GM18507 (cell line): Measurements from ENCODE around the gene ADARB2.

Experiments used
- DNase-seq: peaks from one replicate; pipeline ENCODE4 v3.0.0; 2011; ENCODE audit warnings: low read depth; ENCODE audit not compliant: insufficient read length; ENCODE audit errors: extremely low spot score
- FAIRE-seq: peaks from 2 replicates; lab custom pipeline; 2011; peaks lifted over from hg19 to GRCh38; lab: Jason Lieb, UNC

The ADARB2 gene

DNA sequence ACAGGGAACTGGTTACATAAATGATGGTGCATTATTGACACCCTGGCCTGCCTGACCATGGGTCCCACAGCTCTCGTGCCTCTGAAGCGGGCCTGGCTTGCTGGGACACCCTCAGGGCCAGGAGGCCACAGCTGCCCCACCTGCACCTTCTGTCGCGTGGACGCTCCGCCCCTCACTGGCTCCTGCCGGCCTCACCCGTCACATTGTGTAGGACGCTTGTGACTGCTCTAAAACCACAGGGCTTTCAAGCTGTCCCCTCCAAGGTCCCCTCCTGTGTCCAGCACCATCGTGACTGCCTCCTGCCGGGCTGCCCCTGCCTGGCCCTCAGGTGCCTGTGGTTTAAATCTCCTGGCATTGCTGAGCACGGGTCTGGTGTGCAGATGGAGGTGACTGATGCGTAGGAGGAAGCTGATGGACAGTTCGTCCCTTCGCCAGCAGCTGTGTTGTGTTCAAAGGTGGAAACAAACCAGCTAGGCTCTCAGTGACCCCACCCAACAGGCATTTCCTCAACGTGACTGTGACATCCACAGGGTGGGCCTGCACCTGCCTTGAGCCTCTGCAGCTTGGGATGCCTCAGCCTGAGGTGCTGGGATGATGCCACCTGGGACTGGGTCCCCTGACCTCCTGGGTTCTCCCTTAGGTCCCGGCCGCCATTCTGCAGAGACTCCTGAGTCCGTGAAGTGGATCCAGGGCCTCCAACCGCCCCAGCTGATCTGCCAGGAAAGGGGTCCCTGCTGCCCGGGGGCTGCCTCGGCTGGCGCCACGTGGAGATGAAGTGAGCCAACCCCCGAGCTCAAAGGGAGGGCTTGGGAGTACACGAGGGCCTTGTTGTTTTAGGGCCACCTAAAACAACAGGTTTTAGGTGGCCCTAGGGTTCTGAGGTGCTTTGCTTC, 532.6 kb downstream of the ADARB2 start:
- no peak for FAIRE-seq

DNA sequence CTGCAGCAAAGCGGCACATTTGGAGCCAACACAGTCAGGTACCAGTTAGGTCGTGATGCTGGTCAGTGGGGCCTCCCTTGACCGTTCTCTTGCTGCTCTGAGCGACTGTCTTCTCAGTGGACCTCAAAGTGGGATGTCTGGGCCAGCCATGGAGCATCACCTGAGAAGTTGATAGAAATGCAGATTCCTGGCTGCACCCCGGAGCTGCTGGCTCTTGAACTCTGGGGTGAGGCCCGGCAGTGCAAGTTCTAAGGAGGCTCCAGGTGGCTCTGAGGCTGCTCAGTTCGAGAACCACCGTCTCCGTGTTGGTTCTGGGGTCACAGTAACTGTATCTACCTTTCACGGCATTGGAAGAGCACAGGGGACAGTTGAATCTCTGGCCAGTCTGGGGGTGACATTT, 533.6 kb downstream of the ADARB2 start:
- DNase-seq (no peak), FAIRE-seq (no peak)

More for the DNA sequence above, 532.6 kb downstream of the ADARB2 start:
- DNase-seq, result no peak

DNA sequence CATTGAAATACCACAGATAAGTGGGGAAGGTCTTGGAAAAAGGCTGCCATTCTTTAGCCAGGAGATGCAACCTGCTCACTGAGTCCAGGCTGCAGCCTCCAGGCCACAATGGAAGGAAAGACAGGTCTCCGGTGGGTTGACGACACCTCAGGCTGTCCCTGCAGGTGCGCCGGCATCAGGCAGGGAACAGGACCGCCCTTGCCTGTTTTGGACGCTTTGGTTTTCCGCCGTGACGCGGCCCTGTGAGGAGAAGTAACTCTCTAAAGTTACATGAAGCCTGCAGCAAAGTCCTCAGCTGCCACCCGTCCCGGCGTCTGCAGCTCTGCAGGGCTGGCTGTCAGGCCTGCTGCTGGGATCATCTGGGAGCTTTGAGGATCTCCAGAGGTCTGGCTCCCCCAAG, 534.1 kb downstream of the ADARB2 start:
- DNase-seq (no peak), FAIRE-seq (no peak)

DNA sequence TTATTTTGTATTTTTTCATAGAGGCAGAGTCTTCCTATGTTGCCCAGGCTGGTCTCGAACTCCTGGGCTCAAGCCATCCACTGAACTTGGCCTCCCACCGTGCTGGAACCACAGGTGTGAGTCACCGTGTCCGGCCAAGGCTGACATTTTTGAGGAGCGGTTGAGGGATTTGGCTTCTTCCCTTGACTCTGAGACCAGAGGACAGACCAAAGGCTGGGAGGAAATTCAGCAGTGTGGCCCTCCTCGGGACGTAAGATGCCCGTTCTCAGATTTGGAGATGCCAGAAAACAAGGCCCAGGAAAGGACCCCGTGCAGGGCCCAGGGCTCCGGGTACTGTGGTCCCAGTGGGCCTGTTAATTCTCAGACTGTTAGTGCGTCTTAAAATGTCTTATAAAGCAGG, 535.0 kb downstream of the ADARB2 start:
- no peak for FAIRE-seq

DNA sequence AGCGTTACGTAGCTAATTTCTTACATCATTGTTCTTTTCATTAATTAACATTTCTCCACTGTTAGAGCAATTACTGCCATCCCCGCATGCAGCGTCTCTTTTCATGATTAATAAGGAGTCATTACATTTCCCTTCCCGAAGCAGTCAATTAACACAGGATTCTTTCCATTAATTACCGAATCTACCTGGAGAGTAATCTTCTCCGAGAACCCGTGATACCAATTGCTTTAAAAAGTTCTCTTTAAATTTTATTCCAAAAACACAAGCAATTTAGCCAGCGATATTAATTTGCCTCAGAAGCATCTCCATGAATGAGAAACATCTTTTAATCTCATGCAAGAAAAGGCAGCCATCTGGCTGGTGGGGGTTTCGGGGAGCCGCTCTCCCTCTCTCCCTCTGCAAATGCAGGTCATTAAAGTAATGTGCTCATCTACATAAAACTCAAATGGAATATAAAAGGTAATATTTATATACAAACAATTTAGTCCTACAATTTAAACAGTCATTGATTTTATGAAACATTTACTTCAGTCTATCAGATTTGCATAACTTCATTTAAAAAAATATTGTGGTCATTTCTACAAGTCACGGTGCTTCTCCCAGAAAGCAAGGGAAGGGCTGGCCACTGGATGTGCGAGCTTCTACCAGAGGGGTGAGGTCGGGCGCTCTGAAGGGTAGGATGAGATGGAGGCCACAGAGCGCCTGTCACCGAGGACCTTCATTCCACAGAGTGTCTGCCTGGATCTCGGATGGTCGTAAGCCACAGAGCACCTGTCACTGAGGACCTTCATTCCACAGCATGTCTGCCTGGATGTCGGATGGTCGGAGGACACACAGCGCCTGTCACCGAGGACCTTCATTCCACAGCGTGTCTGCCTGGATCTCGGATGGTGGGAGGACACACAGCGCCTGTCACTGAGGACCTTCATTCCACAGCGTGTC, 536.2 kb downstream of the ADARB2 start:
- FAIRE-seq (no peak), DNase-seq (no peak)

More for the DNA sequence above, 535.0 kb downstream of the ADARB2 start:
- DNase-seq, result no peak

DNA sequence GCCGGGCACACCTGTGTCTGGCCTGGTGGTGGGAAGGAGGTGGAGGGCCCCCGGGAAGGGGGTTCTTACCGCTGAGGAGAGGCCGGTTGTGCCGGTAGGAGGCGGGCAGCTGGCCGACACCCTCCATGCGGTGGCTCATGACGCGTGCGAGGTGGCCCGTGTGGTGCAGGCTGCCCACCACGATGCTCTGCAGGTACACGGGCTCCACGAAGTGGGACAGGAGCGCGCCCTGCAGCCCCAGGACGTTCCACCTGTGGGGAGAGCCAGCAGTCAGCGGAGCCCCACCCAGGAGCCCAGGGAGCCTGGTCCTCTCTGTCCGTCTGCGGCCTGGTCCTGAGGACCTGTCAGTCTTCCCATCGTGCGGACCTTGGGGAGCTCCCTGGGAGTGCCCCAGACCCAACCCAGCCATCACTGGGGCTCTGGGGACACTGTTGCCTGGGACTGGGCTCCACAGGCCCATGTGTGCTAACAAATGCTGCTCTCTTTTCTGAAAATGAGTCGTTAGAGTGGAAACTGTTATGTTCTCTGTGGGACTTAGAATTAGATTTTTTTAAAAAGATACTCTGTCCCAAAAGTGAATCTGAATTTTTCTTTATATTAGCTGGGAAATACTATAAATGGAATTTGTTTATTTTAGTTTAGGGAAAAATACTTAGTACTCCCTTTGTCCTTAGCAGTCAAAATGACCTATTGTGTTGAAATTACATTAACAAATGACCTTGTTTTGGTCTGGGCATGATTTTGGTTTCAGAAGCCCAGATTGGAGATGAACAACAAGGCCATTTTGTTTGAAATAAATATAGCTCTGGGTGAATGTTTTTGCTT, 537.2 kb downstream of the ADARB2 start:
- no peak for DNase-seq
- no peak for FAIRE-seq

DNA sequence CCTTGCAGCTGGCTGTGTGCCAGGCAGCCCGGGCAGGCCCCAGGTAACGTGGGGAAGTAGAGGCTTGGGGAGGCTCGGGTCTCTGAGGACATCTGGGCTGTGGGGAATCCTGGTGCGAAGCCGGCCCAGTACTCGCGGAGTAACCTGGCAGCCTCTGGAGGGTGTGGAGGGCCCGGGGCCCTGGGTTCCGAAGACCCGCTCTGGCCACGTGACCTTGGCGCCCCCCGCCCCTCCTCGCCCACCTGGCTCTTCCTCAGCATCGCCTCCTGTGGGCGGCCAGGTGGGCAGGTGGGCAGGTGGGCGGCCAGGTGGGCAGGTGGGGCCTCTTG, 538.0 kb downstream of the ADARB2 start:
- DNase-seq, result no peak
- FAIRE-seq, result no peak

DNA sequence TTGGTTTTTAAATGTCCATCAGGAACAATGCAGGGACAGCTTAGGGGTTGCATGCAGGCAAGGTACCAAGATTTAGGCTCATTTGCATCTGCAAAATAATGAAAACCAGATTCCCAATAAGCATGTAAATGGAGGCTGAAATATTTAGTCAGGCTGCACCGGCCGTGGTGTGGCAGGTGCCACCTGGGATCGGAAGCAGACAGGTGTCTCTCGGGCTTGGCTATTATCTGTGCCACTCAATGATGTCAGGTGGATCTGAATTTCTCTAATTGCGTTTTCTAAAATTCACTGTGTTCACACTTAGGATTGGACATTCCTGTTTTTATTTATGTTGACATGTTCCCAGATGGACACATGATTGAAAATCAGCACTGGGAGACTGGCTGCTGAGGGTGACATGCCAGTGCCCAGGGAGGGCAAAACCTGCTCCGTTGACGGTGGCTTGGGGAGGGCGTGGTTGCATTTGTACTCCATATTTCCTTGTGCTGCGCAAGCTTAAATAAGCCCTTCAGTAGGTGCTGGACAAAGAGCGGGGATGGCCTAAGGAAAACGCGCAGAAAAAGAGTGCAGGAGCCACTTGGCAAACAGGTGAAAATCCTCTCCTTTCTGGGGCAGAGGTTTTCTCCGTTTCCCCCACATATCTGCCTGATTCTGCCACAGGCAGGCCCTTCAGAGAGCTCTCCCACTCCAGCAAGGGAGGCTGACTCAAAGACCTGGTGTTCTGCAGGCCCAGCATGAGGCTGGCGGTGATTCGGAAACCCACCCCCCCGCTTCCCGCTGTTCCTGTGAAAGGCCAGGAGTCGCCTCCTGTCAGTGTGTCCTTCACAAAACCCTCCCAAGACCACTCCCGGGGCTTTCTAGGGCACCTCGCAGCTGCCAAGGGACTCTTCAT, 538.6 kb downstream of the ADARB2 start:
- no peak for DNase-seq
- no peak for FAIRE-seq

DNA sequence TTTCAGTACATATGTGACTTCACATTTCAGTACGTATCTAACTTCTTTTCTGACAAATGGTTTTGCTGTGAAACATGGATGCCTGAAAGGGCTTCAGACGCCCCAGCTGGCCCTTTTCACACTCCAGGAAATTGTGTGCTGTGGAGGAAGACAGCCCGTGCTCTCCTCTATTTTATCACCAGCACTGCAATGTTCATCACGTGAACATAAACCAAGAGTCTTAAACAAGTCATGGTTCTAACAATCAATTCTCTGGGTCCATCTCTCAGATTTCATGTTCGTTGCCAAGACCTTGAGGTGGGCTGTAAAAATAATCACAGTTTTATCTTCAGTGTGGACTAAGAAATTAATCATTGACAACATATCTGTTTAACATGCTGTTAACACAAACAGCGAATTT, 539.9 kb downstream of the ADARB2 start:
- FAIRE-seq (no peak), DNase-seq (no peak)

DNA sequence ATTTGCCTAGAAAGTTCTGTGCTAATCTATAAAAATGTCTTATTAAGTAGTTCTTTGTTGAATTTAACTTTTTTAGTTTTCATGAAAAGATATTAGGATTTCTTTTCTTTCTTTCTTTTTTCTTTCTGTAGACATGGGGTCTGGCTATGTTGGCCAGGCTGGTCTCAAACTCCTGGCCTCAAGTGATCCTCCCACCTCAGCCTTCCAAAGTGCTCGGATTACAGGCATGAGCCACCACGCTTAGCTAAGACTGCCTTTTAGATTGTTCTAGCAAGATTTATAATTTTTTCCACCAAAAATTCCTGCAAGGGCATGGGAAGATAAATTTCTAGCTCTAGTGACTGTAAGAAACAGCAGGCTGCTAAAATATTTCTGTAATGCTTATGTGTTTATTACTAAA, 540.7 kb downstream of the ADARB2 start:
- FAIRE-seq, result no peak
- DNase-seq, result no peak

DNA sequence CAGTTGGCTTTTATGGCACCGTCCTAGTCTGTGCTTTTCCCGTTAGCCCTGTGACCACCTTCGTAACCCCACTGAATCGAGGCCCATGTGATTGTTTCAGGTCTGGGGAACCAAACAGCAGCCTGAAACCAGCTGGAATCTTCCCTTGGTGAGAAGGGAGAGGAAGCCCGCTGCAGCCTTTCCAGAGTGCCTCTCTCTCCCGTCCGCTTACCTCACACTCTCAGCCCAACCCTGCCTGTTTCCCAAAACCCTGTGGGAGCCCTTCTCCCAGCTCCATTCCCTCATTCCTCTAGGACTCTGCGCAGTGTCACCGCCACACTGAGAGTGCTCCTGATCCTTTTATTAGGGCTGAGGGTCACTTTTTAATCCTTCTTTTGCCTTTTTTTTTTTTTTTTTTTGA, 541.5 kb downstream of the ADARB2 start:
- FAIRE-seq, result no peak
- DNase-seq, result no peak

DNA sequence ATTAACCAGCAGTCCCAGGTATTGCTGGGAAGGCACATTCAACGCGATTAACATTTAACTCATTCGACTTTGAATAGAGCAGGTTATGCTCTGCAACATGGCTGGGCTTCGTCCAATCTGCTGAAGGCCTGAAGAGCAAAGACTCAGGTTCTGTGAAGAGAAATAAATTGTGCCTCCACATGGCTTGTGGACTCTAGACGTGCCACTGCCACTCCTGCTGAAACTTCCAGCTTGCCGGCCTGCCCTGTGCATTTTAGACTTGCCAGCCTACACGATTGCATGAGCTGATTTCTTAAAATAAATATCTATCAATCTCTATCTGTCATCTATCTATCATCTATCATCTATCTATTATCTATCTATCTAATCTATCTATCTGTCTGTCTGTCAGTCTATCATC, 543.2 kb downstream of the ADARB2 start:
- FAIRE-seq, result no peak

DNA sequence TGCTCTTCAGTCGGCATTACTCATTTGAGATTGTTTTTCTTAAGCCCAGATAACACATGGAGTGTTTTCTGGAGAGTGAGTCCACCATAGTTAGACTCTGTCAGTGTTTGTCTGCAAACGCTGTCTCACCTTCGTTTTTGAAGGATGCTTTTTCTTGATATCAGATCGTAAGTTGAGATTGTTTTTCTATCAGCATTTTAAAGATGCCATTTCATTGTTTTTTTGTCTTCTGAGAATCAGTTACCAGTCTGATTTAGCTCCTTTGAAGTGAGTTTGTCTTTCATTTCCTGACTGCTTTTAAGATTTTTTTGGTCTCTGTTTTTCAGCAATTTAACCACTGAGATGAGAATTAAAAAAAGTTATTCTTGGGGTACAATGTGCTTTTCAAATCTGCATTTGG, 543.8 kb downstream of the ADARB2 start:
- FAIRE-seq (no peak), DNase-seq (no peak)

More for the DNA sequence above, 543.2 kb downstream of the ADARB2 start:
- no peak for DNase-seq

DNA sequence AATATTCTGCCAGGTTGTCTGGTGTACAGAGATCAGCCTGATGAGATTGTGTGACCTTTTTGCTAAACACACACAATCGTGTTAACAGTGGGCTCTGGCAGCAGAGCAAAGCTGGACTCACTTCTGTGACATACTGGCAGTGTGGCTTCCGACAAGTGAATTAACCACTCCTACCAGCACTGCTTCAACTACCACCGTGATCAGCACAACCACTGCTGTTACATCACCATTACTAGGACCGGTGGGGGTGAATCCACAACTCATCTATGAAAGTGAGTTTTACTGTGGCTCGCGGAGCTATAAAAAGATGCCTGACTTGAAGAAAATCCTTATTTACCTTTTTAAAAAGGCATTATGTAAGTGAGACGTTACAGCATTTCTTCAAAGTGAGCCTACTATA, 545.6 kb downstream of the ADARB2 start:
- DNase-seq, result no peak
- FAIRE-seq, result no peak

DNA sequence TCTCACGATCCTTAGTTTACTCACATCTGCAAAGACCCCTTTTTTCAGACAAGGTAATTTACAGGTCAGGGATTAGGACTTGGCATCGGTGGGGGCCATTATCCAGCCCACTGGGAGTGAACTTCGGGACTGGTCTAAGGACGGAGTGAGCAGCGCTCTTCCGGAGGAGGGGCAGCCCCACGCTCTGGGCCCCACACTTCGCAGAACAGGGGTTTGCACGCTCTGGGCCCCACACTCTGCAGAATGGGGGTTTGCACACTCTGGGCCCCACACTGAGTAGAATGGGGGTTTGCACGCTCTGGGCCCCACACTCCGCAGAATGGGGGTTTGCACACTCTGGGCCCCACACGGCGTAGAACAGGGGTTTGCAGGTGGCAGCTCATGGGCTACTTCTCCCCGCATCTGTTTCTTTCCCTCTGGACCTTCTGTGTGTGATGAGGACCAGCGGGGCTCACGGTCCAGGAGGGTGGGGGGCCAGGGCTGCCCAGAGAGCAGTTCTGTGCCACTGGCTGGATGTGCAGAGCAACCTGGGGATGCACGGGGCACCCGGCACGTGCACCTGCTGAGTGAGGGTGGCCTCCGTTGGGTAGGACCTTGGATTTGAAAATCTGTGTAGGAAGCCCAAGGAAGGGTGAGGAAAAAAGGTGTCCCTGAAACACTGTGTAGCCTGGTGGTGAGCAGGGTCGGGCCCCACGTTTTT, 546.4 kb downstream of the ADARB2 start:
- FAIRE-seq (no peak), DNase-seq (no peak)

DNA sequence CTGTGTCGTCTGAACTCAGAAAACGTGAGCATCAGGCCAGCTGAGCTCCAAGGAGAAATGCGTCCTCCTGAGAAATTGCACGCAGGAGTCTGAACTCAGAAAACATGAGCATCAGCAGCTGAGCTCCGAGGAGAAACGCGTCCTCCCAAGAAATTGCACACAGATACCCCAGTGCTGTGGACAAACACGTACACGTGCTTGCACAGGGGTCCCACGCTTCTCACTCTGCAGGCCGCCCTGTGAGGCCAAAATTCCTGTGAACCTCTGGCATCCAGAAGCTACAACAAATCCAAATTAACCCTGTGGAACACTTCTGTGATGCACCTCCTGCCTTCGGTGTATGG, 547.3 kb downstream of the ADARB2 start:
- no peak for DNase-seq
- no peak for FAIRE-seq

DNA sequence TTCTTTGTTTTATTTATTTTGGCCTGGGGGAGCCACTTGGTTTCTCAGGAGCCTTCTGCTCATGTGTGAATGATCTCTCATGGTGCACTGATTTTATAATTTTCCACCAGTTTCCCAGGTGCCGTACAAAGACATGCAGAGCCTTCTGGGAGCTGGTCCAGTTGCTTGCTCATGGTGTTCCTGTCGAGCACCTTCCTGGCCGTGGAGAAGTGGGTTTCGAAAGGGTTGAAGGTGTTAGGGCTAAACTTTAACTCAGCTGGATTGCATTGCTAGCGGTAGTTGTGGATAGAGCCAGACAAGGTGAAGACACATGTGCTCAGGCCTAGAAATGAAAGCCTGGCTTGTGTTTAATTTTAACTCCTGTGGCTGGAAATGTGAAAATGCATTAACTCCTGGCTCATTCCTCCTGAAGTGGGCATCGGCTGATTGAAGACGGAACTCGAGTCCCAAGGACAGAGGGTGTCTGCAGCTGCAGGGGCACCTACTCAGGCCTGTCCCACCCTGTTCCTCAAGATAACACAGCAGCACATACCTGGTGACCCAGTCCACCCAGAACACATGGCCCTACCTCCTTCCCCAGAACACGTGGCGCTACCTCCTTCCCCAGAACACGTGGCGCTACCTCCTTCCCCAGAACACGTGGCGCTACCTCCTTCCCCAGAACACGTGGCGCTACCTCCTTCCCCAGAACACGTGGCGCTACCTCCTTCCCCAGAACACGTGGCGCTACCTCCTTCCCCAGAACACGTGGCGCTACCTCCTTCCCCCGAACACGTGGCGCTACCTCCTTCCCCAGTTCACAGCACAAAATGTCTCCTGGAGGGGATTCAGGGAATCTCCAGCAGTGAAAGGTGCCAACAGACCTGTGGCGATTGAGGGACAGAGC, 547.9 kb downstream of the ADARB2 start:
- no peak for DNase-seq
- FAIRE-seq, result no peak
